ENCODE results near the gene STON2.
A peak's percentile ranks its signal among the peaks of the same experiment; 100 is the strongest.

Gene STON2

GRCh38 chr14:81367563-81367962 is 32.6 kb downstream of the STON2 start:
- H3K4me3 ChIP-seq (ENCODE audit: control insufficient read depth, low read depth, low read length), result no peak overlapping the region
- TF ChIP-seq CTCF (conservative IDR thresholded peaks at IDR 0.05; ENCODE audit: control insufficient read depth, insufficient read depth, low read depth, low read length), result no peak
- no peak for DNase-seq (ENCODE audit: low read depth)

- DNase-seq (ENCODE audit: low read depth), result no peak
- TF ChIP-seq CTCF (conservative IDR thresholded peaks at IDR 0.05; ENCODE audit: control insufficient read depth, insufficient read depth, low read depth, low read length), result no peak
Measured at GRCh38 chr14:81366884-81367283, 33.2 kb downstream of the STON2 start.

GRCh38 chr14:81366214-81366613 is 33.9 kb downstream of the STON2 start:
- no peak overlapping the region for H3K4me3 ChIP-seq (ENCODE audit: control insufficient read depth, low read depth, low read length)
- no peak for TF ChIP-seq CTCF (conservative IDR thresholded peaks at IDR 0.05; ENCODE audit: control insufficient read depth, insufficient read depth, low read depth, low read length)
- DNase-seq (ENCODE audit: low read depth), result peak; percentile 12

More at GRCh38 chr14:81366884-81367283, 33.2 kb downstream of the STON2 start:
- no peak overlapping the region for H3K4me3 ChIP-seq (ENCODE audit: control insufficient read depth, low read depth, low read length)

GRCh38 chr14:81363746-81364378 is 36.3 kb downstream of the STON2 start:
- DNase-seq (ENCODE audit: low read depth), result peak; percentile 68
- no peak overlapping the region for H3K4me3 ChIP-seq (ENCODE audit: control insufficient read depth, low read depth, low read length)
- no peak for TF ChIP-seq CTCF (conservative IDR thresholded peaks at IDR 0.05; ENCODE audit: control insufficient read depth, insufficient read depth, low read depth, low read length)

- no peak for DNase-seq (ENCODE audit: low read depth)
- no peak for TF ChIP-seq CTCF (conservative IDR thresholded peaks at IDR 0.05; ENCODE audit: control insufficient read depth, insufficient read depth, low read depth, low read length)
- H3K4me3 ChIP-seq (ENCODE audit: control insufficient read depth, low read depth, low read length), result no peak overlapping the region
Measured at GRCh38 chr14:81353691-81354323, 46.3 kb downstream of the STON2 start.

- H3K4me3 ChIP-seq (ENCODE audit: control insufficient read depth, low read depth, low read length), result no peak overlapping the region
- DNase-seq (ENCODE audit: low read depth), result no peak
- no peak for TF ChIP-seq CTCF (conservative IDR thresholded peaks at IDR 0.05; ENCODE audit: control insufficient read depth, insufficient read depth, low read depth, low read length)
Measured at GRCh38 chr14:81352413-81352812, 47.7 kb downstream of the STON2 start.

All from fibroblast of mammary gland (primary cell).